ENCODE data around the gene GPANK1. TPM values are rescaled to one million over a fixed set of nuclear protein-coding genes. Genes with fewer than 3 reads are reported as not detected.

Gene GPANK1
- total RNA-seq, 1 donor from 2014 or later, result 16.2 TPM

DNA sequence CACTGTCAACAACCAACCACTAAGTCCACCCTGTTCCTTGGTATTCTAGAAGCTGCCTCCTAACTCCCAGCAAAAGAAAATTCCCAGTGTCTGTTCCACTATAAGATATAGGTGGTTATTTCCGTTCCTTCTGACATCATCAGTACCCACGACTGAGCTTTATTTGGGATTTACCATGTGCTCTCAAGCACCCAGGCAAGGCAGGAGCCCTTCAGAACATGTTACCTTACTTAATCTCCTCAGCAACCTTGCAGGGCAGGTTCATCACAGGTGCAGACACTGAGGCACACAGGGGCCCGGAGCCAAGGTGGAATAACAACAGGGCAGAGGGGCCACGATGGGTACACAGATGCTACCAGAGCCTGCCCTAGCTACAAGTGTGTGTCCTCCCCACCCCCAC lies 27.6 kb upstream of the GPANK1 start:
- H3K9me3 ChIP-seq (ENCODE audit: control insufficient read depth in 3 of 3, low read length in 3 of 3), result no peaks in the 10 kb centered on the region
- no peak overlapping the region for H3K9ac ChIP-seq (ENCODE audit: low read depth in 1 of 3, low read length in 3 of 3)
- H3K4me3 ChIP-seq (ENCODE audit: low read length in 3 of 3), result no peak overlapping the region
- H3K36me3 ChIP-seq (ENCODE audit: control insufficient read depth in 3 of 3, insufficient read depth in 3 of 3, low read length in 3 of 3), result peaks cover 74 to 85% (median 84%) of the 10 kb centered on the region in 3 donors
- peaks cover 0 to under 1% (median 0%) of the 10 kb centered on the region in 3 donors for H3K4me1 ChIP-seq (ENCODE audit: control insufficient read depth in 3 of 3, insufficient read depth in 3 of 3, low read length in 3 of 3)
- no peak overlapping the region for H3K27ac ChIP-seq (ENCODE audit: low read depth, low read length)
- no peaks in the 10 kb centered on the region for H3K27me3 ChIP-seq (ENCODE audit: control insufficient read depth in 3 of 3, insufficient read depth in 3 of 3, low read length in 3 of 3)

DNA sequence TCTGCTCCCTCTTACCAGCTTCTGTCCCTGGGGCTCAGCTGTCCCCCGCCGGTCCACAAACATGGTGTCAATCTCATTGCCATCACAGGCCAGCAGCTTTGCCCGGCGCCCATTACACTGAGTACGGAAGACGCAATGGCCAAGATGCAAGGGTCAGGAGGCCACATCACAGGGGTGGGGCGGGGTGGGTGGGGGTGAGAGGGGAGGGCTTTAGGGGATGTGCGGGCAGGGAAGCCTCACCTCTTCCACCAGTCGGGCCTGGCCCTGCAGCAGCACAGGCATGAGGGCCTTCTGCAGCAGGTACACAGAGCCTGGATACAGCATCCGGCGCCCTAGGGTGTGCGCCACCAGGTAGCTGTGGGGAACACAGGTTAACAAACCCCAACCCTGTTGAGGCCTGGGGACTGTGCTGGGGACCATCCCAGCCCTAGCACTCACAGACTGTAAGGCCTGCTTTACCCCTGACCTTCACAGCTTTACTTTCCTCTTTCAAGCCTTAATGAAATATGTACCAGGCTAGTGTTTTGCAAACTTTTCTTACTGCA lies 26.8 kb upstream of the GPANK1 start:
- Histone ChIP-seq H3K27me3 (ENCODE audit: control insufficient read depth in 3 of 3, insufficient read depth in 3 of 3, low read length in 3 of 3) (no peaks in the 10 kb centered on the region), H3K36me3 (ENCODE audit: control insufficient read depth in 3 of 3, insufficient read depth in 3 of 3, low read length in 3 of 3) (peaks cover 77 to 85% (median 85%) of the 10 kb centered on the region in 3 donors), H3K4me3 (ENCODE audit: low read length in 3 of 3) (no peak overlapping the region), H3K27ac (ENCODE audit: low read depth, low read length) (no peak overlapping the region), H3K9ac (ENCODE audit: low read depth in 1 of 3, low read length in 3 of 3) (no peak overlapping the region), H3K4me1 (ENCODE audit: control insufficient read depth in 3 of 3, insufficient read depth in 3 of 3, low read length in 3 of 3) (no peaks in the 10 kb centered on the region), H3K9me3 (ENCODE audit: control insufficient read depth in 3 of 3, low read length in 3 of 3) (no peaks in the 10 kb centered on the region)

DNA sequence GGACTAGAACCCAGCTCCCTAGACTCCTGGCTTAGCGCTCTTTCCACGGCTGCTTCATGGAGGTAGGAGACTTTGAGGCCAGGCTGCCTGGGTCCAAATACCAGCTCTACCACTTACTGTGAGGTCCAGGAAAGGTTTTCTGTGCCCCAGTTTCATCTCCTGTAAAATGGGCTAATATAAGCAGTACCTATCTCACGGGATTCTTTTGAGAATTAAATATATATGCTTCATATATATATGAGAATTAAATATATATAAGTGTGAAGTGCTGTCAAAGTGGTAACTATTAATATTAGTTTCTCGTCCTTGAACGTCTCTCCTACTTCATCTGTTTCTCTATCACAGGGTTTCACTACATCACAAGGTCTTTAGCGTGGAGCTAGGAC lies 26.3 kb upstream of the GPANK1 start:
- Histone ChIP-seq H3K4me1 (ENCODE audit: control insufficient read depth in 3 of 3, insufficient read depth in 3 of 3, low read length in 3 of 3) (no peaks in the 10 kb centered on the region), H3K27me3 (ENCODE audit: control insufficient read depth in 3 of 3, insufficient read depth in 3 of 3, low read length in 3 of 3) (no peaks in the 10 kb centered on the region), H3K36me3 (ENCODE audit: control insufficient read depth in 3 of 3, insufficient read depth in 3 of 3, low read length in 3 of 3) (peaks cover 81 to 88% (median 85%) of the 10 kb centered on the region in 3 donors), H3K9me3 (ENCODE audit: control insufficient read depth in 3 of 3, low read length in 3 of 3) (no peaks in the 10 kb centered on the region), H3K4me3 (ENCODE audit: low read length in 3 of 3) (no peak overlapping the region), H3K9ac (ENCODE audit: low read depth in 1 of 3, low read length in 3 of 3) (no peak overlapping the region), H3K27ac (ENCODE audit: low read depth, low read length) (no peak overlapping the region)

DNA sequence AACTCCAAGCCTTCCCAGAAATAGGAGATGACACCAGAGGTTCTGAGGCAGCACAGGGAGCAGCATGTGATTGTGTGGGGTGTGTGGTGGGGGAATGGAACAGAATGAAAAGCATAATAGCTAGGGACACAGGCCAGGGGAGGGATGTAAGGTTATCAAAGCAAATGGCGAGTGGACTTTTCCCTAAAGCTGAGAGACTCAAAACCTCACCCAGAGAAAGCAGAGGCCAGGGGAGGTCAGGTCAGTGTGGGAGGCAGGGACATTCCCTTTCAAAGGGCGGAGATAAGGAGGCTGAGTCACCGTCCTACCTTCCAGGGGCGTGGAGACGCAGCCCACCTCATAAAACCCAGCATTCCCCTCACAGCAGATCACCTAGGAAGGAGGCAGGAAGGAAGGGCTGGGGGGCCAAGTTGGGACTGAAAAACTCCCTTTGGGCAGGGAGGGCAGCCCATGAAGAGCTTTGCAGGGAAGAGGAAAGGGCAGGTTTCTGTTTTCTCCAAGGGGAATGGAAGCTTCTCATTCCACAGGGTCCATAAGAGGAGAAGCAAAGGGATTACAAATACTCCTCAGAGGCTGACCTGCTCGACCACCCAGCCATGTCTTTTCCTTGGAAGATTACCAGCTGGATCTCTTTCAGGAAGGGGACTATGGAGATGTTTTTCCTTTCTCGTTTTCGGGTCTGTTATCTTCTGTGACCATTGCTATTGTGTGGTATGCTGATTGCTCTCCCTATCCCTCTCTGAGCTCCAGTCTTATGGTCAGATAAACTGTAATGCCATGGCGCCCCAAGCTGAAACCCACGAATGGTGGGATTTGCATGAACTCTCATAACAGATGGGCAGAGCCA lies 25.7 kb upstream of the GPANK1 start:
- Histone ChIP-seq H3K9me3 (ENCODE audit: control insufficient read depth in 3 of 3, low read length in 3 of 3) (no peaks in the 10 kb centered on the region), H3K4me3 (ENCODE audit: low read length in 3 of 3) (no peak overlapping the region), H3K4me1 (ENCODE audit: control insufficient read depth in 3 of 3, insufficient read depth in 3 of 3, low read length in 3 of 3) (no peaks in the 10 kb centered on the region), H3K27ac (ENCODE audit: low read depth, low read length) (no peak overlapping the region), H3K36me3 (ENCODE audit: control insufficient read depth in 3 of 3, insufficient read depth in 3 of 3, low read length in 3 of 3) (peaks cover 83 to 93% (median 85%) of the 10 kb centered on the region in 3 donors), H3K9ac (ENCODE audit: low read depth in 1 of 3, low read length in 3 of 3) (no peak overlapping the region), H3K27me3 (ENCODE audit: control insufficient read depth in 3 of 3, insufficient read depth in 3 of 3, low read length in 3 of 3) (no peaks in the 10 kb centered on the region)

DNA sequence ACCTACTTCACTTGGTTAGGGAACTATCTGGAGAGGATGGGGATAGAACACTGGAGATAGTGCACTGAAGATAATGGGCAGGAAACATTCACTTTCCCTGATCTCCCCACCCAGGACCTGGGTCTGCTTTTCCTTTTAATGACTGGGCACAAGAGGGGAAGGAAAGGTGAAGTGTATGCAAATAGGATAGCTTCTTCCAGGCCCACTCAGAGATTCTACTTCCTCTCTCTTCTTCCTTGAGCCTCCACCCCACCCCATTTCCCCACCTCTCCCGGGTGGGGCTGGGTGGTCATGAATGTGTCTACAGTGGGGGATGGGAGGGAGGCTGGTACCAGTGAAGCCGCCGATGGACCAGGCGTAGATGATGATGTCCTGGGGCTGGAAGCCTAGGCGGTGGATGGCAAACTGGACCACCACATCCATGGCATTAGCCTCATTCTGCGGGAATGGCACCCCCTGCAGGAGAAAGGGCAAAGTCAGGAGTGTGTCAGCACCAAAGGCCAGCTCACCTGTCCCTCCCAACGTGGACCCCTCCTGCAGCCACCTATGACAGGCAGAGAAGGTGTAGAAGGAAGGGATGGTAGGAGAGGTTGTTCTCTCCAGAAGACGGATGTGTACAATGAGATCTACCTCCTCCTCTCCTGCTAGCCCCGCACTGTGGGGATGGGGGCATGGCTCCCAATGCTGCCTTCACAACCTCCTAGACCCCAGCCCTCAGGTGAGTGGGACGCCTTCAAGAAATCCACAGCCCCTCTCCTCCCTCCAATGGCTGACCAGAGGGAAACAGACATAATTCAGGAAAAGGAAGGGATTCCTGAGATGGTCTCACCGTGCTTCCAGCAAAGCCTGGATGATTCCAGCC lies 24.7 kb upstream of the GPANK1 start:
- no peaks in the 10 kb centered on the region for H3K27me3 ChIP-seq (ENCODE audit: control insufficient read depth in 3 of 3, insufficient read depth in 3 of 3, low read length in 3 of 3)
- no peaks in the 10 kb centered on the region for H3K9me3 ChIP-seq (ENCODE audit: control insufficient read depth in 3 of 3, low read length in 3 of 3)
- H3K27ac ChIP-seq (ENCODE audit: low read depth, low read length), result no peak overlapping the region
- H3K9ac ChIP-seq (ENCODE audit: low read depth in 1 of 3, low read length in 3 of 3), result no peak overlapping the region
- H3K36me3 ChIP-seq (ENCODE audit: control insufficient read depth in 3 of 3, insufficient read depth in 3 of 3, low read length in 3 of 3), result peaks cover 76 to 90% (median 78%) of the 10 kb centered on the region in 3 donors
- H3K4me3 ChIP-seq (ENCODE audit: low read length in 3 of 3), result no peak overlapping the region
- H3K4me1 ChIP-seq (ENCODE audit: control insufficient read depth in 3 of 3, insufficient read depth in 3 of 3, low read length in 3 of 3), result no peaks in the 10 kb centered on the region

DNA sequence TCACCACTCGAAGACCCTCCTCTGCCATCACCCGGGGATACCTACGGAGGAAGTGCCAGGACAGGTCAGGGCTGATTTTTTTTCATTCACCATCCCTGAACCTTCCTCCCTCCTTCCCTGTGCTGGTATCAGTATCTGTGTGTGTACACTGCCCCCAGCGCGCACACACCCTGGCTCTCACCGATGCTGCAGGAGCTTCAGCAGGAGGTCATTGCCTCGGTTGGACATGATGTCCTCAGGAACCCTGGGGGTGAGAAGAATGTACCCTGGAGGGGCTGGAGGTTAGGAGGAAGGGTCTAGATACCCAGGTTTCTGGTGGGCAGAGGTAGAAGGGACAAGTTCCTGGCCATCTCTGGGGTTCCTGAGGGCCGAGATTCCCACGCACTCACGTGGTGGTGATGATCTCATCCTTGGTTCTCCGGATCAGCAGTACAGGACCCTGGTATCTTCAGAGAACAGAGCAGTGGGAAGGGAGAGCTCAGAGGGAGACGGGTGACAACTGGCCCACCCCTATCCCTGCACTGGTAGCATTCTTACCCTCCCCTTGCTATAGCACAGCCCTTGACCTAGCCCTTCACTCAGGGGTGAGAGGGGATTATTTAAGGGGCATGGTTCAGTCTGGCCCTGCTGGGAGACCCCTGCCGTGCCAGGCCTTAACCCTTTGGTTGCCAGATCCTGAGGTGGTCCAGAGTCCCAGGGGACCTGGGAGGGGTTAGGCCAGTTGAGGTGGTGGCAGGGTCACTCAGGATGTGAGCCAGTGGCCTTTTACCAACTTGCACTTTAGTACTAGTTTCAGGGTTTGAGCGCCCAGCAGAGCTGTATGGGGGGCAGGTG lies 23.3 kb upstream of the GPANK1 start:
- H3K4me1 ChIP-seq (ENCODE audit: control insufficient read depth in 3 of 3, insufficient read depth in 3 of 3, low read length in 3 of 3), result no peaks in the 10 kb centered on the region
- H3K9me3 ChIP-seq (ENCODE audit: control insufficient read depth in 3 of 3, low read length in 3 of 3), result no peaks in the 10 kb centered on the region
- no peak overlapping the region for H3K4me3 ChIP-seq (ENCODE audit: low read length in 3 of 3)
- no peaks in the 10 kb centered on the region for H3K27me3 ChIP-seq (ENCODE audit: control insufficient read depth in 3 of 3, insufficient read depth in 3 of 3, low read length in 3 of 3)
- H3K9ac ChIP-seq (ENCODE audit: low read depth in 1 of 3, low read length in 3 of 3), result peak overlapping the region in 1 of 3 donors; percentile 16
- H3K27ac ChIP-seq (ENCODE audit: low read depth, low read length), result no peak overlapping the region
- peaks cover 67 to 77% (median 69%) of the 10 kb centered on the region in 3 donors for H3K36me3 ChIP-seq (ENCODE audit: control insufficient read depth in 3 of 3, insufficient read depth in 3 of 3, low read length in 3 of 3)

DNA sequence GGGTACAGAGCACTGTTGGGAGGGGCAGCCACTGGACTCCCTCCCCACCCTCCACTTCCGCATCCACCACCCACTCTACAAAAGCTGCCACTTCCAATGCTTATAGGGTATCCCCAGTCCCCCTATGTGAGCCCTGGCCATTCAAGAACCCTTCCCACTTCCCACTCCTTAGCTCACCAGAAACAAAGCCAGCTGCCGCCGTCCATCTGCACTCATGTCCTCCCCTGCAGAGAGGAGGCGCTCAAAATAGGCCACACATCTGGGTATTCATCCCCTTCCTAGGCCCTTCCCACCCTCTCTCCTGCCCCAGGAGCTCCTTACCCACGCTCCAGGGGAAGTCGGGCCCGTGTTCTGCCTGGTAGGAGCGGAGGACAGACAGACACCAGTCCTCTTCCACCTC lies 22.5 kb upstream of the GPANK1 start:
- H3K9me3 ChIP-seq (ENCODE audit: control insufficient read depth in 3 of 3, low read length in 3 of 3), result no peaks in the 10 kb centered on the region
- no peaks in the 10 kb centered on the region for H3K4me1 ChIP-seq (ENCODE audit: control insufficient read depth in 3 of 3, insufficient read depth in 3 of 3, low read length in 3 of 3)
- peaks cover 61 to 69% (median 61%) of the 10 kb centered on the region in 3 donors for H3K36me3 ChIP-seq (ENCODE audit: control insufficient read depth in 3 of 3, insufficient read depth in 3 of 3, low read length in 3 of 3)
- no peak overlapping the region for H3K4me3 ChIP-seq (ENCODE audit: low read length in 3 of 3)
- H3K9ac ChIP-seq (ENCODE audit: low read depth in 1 of 3, low read length in 3 of 3), result peak overlapping the region in 1 of 3 donors; percentile 16
- H3K27me3 ChIP-seq (ENCODE audit: control insufficient read depth in 3 of 3, insufficient read depth in 3 of 3, low read length in 3 of 3), result no peaks in the 10 kb centered on the region
- no peak overlapping the region for H3K27ac ChIP-seq (ENCODE audit: low read depth, low read length)

DNA sequence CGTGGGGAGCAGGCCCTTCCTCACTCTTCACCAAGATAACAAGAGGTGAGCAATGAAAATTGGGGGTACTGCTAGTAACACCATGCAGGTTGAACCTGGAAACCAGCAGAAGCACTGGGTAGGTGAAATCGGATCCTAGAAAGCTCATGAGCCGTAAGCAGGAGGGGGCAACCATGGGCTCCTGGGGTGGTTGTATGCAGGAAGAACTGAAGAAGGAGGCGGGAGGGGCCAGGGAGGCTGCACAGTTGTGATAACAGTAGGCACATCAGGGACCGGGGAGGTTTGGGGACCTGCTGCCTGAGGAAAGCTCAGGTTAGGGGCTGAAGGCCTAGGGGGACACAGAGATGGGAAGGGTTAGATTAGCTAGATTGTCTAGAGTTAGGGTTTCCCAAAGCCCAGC lies 21.7 kb upstream of the GPANK1 start:
- Histone ChIP-seq H3K9ac (ENCODE audit: low read depth in 1 of 3, low read length in 3 of 3) (no peak overlapping the region), H3K4me1 (ENCODE audit: control insufficient read depth in 3 of 3, insufficient read depth in 3 of 3, low read length in 3 of 3) (peaks cover 2 to 4% (median 2%) of the 10 kb centered on the region in 3 donors), H3K9me3 (ENCODE audit: control insufficient read depth in 3 of 3, low read length in 3 of 3) (no peaks in the 10 kb centered on the region), H3K4me3 (ENCODE audit: low read length in 3 of 3) (no peak overlapping the region), H3K36me3 (ENCODE audit: control insufficient read depth in 3 of 3, insufficient read depth in 3 of 3, low read length in 3 of 3) (peaks cover 53 to 62% (median 56%) of the 10 kb centered on the region in 3 donors), H3K27me3 (ENCODE audit: control insufficient read depth in 3 of 3, insufficient read depth in 3 of 3, low read length in 3 of 3) (no peaks in the 10 kb centered on the region), H3K27ac (ENCODE audit: low read depth, low read length) (no peak overlapping the region)

DNA sequence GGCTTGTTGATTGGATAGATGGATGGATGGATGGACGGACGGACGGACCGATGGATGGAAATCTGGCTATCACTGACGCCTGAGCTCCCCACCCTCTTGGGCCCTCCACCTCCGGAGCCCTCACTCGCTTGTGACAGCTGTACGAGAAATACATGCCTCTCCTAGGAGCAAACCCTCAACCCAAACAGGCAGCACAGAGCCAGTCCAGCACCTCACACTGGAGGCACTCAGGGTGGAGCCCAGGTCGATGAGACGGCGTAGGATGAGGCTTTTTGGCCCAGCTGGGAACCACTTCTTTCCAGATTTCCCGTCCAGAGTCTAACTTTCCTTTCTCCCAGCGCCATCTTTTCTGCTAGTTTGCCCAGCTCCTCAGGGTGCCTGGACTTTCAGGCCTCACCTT lies 18.8 kb upstream of the GPANK1 start:
- Histone ChIP-seq H3K27ac (ENCODE audit: low read depth, low read length) (no peak overlapping the region), H3K9ac (ENCODE audit: low read depth in 1 of 3, low read length in 3 of 3) (no peak overlapping the region), H3K36me3 (ENCODE audit: control insufficient read depth in 3 of 3, insufficient read depth in 3 of 3, low read length in 3 of 3) (peaks cover 26 to 33% (median 29%) of the 10 kb centered on the region in 3 donors), H3K27me3 (ENCODE audit: control insufficient read depth in 3 of 3, insufficient read depth in 3 of 3, low read length in 3 of 3) (no peaks in the 10 kb centered on the region), H3K4me3 (ENCODE audit: low read length in 3 of 3) (no peak overlapping the region), H3K4me1 (ENCODE audit: control insufficient read depth in 3 of 3, insufficient read depth in 3 of 3, low read length in 3 of 3) (peaks cover 15 to 25% (median 18%) of the 10 kb centered on the region in 3 donors), H3K9me3 (ENCODE audit: control insufficient read depth in 3 of 3, low read length in 3 of 3) (no peaks in the 10 kb centered on the region)

All from skeletal muscle tissue (tissue), 4 donors.